CD4-positive, alpha-beta T cell treated with Interleukin-2 at 100 ng/mL for 4 hours (primary cell): ENCODE data around the gene SEC16B.
"Not testable (repeated sequence)": the region's sequence is repeated elsewhere in the genome, so short reads cannot be mapped to it uniquely, and the experiment has no call there.

Experiments used
- DNase-seq: peaks from one replicate; pipeline ENCODE4 v3.0.0-alpha.2; 2020; ENCODE audit warnings: low spot score

SEC16B gene, protein sequence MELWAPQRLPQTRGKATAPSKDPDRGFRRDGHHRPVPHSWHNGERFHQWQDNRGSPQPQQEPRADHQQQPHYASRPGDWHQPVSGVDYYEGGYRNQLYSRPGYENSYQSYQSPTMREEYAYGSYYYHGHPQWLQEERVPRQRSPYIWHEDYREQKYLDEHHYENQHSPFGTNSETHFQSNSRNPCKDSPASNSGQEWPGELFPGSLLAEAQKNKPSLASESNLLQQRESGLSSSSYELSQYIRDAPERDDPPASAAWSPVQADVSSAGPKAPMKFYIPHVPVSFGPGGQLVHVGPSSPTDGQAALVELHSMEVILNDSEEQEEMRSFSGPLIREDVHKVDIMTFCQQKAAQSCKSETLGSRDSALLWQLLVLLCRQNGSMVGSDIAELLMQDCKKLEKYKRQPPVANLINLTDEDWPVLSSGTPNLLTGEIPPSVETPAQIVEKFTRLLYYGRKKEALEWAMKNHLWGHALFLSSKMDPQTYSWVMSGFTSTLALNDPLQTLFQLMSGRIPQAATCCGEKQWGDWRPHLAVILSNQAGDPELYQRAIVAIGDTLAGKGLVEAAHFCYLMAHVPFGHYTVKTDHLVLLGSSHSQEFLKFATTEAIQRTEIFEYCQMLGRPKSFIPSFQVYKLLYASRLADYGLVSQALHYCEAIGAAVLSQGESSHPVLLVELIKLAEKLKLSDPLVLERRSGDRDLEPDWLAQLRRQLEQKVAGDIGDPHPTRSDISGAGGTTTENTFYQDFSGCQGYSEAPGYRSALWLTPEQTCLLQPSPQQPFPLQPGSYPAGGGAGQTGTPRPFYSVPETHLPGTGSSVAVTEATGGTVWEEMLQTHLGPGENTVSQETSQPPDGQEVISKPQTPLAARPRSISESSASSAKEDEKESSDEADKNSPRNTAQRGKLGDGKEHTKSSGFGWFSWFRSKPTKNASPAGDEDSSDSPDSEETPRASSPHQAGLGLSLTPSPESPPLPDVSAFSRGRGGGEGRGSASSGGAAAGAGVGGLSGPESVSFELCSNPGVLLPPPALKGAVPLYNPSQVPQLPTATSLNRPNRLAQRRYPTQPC

DNA sequence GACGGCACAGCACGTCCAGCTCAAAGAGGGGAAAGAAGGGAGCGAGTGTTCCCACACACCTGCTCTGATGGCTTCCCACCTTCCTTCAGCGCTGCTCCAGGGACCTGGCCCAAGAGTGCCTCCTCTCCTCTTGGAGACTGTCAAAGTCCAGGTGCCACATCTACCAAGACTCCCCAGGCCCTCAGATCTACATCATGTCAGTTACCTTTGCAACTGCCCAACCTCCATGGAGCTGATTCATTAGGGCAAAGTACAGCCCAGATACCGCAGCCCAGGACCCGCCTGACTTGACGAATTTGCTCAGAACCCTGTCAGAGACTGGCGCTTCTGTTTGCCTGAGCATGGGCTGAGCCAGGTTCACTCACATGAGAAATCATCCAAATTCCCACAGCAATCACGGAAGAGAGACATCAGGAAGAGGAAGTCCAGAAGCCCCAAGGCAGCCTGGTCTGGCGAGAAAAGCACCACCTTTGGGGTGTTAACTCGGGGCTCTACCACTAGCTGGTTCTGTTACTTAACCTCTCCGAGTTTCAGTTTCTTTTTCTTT lies at the start of gene SEC16B:
SEC16B (minus strand) TSS at position 234 of the 547 bp plus-strand sequence. CDS start 2,077 bp downstream, outside the sequence.
- no peak for DNase-seq

DNA sequence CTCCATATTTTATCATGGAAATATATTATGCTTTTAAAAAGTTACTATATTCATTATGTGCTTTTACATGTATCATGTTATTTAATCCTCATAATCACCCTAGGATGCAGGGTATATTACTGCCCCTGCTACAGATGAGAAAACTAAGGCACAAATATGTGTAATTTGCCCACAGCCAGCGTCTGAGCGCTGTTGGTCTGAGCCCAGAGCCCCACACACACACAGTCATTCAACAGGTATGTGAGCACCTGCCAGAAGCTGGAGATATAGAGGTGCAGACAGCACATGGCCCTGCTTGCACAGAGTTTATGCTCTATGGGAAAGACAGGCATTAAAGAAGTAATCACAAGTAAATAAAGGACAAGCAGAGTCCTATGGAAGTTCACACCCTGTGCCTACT lies 49.8 kb upstream of the SEC16B start:
- DNase-seq = no peak

DNA sequence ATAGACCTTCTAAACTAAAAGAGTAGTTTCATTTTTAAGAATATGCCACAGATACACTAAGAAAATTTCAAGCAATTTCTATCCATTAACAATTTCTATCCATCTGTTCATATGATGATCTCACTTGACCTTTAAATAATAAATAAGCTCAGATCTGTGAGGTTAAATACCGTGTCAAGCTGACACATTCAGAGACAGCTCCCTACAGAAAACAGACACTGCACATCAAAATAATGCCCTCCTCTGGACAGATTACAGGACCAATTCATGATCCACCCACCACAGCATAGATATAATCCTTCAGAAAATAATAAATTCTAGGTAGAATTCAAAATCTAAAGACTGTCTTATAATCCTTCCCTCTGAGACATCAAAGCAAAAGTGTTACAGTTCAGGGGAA lies 49.4 kb upstream of the SEC16B start:
- no peak for DNase-seq

DNA sequence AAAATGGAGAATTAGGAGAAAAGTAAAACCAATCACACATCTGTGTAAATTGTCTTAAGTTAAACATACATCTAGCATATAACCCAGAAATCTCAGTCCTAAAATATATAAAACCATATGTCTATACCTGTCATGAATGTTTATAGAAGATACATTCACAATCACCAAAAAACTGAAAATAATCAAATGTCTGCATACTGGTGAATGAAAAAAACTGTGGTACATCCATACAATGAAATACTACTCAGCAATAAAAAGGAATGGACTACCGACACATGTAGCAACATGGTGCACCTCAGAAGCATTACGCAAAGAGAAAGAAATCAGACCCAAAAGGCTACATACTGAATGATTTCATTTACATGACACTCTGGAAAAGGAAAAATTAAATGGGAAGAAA lies 47.7 kb upstream of the SEC16B start:
- DNase-seq = no peak

DNA sequence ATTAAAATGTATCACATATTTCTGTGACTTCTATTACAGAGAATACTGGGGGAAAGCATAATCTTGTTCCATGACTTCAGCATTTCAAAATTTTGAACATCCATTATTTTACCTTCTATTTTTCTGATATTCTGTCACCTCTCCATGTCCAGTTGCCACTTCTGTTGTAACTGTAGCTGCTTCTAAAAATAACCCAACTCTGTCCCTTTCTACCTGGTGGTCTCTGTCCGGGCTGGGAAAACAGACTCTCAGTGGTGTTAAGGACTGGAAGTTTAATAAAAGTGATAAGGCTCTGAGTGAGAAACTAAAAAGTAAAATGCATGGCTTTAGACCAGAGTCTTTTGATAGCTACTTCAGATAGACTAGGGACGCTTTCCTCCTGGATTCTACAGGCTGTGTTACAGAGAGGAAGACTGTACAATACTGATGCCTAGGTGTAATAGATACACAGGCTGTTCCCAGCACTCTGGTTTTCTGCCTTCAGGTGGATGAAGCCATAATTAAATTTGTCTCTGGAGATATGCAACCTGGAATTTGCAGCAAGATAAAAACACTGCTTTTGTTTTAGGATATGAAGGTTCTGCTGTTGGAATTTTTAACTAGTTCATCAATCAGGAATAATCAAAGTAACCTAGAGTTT lies 42.1 kb upstream of the SEC16B start:
- DNase-seq = no peak

DNA sequence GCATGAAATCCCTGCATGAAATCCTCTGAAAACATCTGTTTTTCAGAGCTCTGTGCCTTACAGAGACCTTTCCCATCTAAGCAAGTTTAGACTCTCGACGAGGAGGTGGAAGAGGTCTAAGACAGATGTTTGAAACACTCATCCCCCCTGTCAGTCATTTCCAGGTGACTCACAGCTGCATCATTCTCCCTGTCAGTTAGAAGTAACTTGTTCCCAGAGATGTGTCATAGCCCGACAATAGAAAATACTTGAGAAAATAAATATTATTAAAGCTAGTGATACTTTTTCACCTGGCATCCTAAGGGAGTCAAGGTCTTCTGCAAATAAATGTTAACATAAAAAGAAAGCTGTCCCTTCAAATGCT lies 41.6 kb upstream of the SEC16B start:
- no peak for DNase-seq

DNA sequence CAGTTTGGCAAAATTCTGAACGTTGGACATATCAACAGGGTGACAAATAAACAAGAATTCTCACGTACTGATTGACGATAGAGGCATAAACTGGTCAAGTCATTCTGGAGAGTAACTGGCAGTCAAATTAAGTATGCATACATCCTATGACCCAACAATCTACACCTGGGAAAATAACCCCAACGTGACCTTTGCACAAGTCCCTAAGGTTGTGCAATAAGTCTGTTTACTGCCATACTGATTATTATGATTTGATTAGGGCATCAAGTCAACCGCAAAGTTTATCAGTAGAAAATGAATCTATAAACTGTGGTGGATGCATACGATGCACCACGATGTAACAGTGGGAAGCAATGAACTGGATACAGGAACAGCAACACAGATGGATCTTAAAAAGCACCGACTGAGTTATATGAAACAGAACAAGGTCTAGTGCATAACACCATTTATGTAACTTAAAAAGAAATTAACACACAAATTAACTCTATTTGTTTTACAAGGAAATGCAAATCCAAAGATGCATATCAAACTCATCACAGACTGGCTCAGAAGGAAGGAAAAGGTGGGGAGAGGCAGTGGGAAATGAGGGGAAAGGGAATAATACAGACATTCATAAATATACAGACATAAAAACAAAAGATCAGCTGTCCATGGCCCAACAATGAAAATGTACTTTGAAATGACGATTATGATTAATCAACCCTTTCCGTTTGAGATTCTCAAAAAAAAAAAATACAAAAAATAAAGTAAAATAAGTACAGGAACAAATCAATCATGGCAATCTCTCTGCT lies 41.0 kb upstream of the SEC16B start:
- no peak for DNase-seq

DNA sequence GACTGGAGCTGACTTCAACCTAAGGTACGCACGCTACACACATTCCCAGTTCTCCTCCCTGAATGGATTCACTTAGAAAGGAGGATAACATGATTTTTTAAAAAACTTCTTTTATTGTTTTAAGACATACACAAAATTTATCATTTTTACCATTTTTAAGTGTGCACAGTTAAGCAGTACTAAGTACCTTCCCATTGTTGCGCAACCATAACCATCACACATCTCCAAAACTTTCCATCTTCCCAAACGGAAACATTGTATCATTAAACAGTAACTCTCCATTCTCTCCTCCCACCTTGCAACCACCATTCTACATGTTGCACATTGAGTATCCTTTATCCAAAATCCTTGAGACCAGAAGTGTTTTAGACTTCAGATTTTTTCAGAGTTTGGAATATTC lies 36.2 kb upstream of the SEC16B start:
- no peak for DNase-seq

DNA sequence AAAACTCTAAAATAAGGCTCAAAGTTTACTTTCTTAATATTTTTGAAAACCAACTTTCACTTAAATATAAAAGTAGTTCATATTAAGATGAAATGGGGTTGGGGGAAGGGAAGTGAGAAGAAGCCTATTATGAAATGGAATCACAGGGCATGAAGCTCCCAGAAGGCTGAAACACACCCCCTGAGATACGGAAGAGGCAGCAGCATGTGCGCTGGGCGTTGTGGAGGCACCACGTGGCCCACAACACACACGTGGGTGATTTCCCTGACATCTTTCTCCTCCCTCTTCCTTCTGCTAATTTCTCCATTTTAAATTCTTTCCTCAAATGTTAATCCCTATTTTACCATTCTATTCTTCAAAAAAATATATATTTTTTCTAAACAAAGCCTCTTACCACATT lies 35.6 kb upstream of the SEC16B start:
- no peak for DNase-seq

DNA sequence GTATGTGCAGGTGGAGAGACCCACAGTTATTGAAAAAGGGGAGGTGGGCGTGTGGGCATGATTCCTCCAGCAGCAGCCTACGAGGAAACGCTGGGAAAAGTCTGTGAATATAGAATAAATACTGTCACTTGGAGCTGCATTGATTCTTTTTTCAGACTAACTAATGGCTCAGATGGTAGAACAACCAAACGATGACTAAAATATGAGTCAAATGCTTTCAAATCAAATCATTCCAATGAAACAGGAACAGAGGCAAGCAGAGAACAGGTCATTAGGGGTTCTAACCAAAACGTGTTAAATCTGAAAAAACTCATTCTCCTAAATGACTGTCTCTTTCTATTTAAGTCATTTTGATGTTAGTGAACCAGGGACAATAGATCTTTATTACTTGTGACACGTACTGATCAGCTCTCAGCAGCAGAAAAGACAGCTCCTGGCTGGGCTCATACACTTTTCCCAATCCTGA lies 35.1 kb upstream of the SEC16B start:
- no peak for DNase-seq

DNA sequence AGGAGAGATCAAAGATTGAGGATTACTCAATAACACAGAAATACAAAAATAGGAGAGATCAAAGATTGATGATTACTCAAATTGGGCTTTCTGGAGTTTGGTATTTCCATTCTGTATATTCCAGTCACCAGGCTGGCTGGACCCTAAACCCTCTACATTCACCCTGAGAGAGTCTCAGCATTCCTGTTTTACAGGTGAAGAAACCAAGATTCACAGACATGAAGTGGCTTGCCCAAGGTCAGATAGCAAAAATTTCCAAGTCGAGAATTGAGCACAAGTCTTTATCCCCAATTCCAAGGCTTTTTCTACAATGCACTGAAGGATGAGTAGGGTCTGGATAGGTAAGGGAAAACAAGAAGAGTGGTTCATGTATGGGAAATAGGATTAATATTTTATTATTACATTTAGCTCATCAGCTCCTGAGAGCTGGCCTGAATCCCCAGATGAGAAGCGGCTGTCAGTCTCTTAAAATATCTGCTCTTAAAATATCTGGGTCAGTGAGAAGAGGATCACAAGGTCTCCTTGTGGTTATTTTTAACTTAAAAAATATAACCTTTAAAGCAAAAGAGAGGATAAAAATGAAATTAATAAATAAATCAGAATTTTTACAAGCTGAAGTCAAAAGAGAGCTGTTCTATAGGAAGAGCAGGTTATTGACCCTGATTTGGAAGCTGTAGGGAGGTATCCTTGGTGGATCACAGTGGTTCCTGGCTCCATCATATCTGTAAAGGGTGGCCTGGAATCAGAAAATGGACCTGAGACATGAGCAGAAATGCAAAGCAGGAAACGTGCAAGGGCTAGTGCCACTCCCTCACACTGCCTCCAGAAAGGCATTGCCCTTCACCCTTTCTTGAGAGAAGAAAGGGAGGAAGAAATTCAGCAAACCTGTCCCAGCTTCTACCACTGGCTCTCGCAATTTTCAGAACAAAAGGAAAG lies 29.1 kb upstream of the SEC16B start:
- DNase-seq = no peak

DNA sequence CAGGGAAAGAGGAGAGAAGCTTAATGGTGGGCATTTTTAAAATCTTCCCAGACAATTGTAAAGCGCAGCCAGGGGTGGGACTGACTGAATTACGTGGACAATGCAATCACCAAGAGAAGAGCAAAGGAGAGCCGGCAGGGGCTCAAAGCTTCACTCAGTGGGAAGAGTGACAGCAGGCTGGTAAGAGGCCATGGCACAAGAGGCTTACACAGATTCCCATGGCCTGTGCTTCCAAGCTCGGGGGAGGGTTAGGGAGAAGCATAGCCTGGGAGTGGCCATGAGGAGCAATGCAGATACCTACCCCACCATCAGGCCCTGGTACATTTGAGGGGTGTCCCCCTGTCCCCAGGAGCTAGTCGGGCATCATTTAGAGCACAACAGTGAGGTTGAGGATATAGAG lies 27.1 kb upstream of the SEC16B start:
- DNase-seq = no peak

DNA sequence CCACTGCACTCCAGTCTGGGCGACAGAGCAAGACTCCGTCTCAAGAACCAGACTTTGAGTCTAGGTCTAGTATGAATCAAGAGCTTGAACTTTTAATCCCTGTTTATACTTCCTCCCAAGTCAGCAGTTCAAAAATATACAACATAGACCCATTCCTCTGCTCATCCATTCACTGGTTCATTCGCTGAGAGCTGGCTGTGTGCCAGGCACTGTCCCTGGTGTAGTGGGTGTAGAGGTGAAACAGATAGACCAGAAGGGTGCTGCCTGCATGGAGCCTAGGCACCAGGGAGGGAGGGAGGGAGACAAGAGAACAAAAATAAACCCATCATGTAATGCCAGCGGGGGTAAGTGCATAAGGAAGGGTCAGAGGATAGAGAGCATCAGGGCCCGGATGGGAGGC lies 25.5 kb upstream of the SEC16B start:
- DNase-seq = no peak

DNA sequence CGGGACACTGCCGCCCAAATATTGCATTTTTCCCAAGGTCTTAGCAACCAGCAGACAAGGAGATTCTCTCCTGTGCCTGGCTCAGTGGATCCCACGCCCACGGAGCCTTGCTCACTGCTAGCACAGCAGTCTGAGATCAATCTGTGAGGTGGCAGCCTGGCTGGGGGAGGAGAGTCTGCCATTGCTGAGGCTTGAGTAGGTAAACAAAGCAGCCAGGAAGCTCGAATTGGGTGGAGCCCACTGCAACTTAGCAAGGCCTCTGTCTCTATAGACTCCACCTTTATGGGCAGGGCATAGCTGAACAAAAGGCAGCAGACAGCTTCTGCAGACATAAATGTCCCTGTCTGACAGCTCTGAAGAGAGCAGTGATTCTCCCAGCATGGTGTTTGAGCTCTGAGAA lies 16.4 kb upstream of the SEC16B start:
- DNase-seq = not testable (repeated sequence)

DNA sequence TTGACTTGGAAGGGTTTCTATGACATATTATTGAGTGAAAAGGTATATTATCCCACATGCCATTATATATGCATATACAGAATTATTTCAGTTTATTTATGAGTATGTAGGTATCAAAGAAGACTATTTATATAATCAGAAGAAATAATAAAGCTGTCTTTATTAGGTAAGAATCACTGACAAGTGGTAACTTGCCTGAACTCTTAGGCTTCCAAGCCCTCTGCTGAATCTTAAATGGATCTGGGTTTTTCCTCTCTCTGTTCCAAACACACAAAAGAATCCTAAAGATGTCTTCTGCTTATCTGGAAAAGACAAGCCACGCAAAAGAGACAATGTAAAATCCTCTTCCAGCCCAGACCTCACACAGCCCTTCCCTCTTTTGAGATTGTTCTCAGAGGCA lies 14.9 kb upstream of the SEC16B start:
- no peak for DNase-seq

DNA sequence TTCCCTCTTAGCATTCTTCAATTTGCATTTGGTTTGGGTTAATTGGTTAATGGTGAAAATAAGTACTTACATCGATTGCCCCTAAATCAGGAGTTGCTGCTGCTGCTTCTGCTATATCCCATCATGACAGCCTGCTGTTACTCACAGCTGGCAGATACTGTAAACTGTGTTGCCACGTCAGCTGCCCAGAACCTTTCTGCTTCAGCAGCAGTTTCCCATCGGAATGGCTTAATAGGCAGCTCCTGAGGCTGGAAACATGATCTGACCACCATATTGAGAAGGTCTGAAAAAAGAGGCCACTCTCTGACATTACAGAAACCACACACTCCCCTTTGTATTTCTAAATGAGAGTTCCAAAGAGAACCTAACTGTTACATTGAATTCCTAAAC lies 14.3 kb upstream of the SEC16B start:
- DNase-seq = no peak

DNA sequence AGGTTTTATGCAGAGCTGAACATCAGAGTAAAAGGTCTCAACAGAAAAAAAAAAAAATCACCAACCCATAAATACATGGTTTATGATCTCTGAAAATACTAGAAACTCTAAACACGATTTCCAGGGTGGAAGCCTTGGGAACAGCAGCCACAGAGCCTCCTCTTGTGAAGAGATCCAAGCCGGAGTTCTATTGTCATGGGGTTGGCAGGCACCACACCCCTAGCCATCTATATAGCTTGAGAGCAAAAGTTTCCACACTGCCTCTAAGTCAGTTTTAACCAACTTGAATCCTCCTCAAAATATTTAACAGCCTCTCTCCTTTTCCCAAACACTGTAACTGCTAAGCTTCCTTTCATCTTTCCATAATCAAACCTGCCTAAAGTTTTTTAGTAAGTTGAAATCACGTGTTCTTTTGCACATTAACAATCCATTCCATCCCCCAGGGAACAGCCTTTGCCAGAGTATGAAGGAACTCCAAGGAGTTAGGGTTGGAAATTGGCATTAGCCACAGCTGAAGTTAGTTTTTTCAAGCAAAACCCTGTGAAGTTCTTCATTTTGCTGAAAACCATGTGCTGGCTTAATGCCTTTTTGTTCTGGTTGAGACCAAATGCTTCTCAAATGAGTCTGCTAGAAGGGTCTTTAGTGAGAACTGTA lies 13.8 kb upstream of the SEC16B start:
- no peak for DNase-seq

DNA sequence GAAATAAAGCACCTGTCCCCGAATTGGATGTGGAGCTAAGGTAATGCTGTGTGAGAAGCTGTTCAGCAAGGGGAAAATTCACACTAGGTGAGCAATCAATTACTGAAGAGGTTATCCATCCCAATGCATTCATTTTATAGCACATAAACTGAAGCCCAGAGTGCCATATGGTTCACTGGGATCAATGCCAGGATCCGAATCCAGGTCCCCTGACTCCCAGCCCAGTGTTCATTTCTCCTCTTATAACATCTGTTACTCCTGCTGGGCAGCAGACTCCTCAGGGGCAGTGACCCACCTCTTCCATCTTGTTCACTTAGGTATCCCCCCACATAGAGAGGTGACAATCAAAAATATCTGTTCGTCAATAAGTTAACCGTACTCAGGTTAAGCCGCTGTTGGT lies 13.2 kb upstream of the SEC16B start:
- DNase-seq = no peak

DNA sequence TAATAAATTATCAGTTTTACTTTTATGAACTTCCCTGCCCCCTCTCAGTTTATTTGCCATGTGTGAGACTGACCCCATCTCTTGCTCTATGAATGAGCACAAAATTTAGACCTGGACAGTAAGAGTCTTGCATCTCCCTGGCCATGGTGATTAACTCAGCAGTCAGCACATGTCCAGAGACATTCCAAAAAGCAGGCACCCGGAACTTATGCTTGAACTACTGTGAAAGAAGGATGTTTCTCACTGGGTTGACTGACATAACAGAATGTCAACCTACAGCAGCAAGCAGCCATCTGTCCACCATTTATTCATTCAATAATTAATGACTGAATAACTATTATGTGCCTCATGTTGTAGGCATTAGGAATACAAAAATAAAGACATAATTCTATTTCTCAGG lies 11.3 kb upstream of the SEC16B start:
- no peak for DNase-seq

DNA sequence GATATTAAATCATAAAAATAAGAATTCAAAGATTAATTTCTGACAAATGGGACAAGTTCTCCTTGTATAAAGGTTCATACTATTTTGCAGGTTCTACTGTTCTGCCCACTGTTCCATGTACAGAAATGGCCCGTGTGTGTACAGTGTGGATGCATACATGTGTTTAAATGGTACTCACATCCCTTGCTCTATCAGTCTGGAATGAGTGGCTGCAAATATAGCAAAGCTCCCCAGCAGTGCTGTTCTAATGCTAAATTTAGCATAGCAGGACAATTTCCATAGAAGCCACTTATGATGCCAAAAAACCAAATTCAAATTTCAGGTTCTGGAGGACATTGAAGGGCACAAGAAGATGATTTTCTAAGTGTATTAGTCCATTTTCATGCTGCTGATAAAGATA lies 9.4 kb upstream of the SEC16B start:
- no peak for DNase-seq
